HG03280 (cell line): ENCODE data around the gene VWA2.
A peak's percentile ranks its signal among the peaks of the same experiment; 100 is the strongest.

Experiments used
- ATAC-seq: cut with Tn5 transposase; IDR thresholded peaks from one replicate; pipeline ENCODE4 v1.9.1; 2021; ENCODE audit warnings: mild to moderate bottlenecking, moderate library complexity; ENCODE audit not compliant: unreplicated experiment

VWA2 gene, protein sequence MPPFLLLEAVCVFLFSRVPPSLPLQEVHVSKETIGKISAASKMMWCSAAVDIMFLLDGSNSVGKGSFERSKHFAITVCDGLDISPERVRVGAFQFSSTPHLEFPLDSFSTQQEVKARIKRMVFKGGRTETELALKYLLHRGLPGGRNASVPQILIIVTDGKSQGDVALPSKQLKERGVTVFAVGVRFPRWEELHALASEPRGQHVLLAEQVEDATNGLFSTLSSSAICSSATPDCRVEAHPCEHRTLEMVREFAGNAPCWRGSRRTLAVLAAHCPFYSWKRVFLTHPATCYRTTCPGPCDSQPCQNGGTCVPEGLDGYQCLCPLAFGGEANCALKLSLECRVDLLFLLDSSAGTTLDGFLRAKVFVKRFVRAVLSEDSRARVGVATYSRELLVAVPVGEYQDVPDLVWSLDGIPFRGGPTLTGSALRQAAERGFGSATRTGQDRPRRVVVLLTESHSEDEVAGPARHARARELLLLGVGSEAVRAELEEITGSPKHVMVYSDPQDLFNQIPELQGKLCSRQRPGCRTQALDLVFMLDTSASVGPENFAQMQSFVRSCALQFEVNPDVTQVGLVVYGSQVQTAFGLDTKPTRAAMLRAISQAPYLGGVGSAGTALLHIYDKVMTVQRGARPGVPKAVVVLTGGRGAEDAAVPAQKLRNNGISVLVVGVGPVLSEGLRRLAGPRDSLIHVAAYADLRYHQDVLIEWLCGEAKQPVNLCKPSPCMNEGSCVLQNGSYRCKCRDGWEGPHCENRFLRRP

GRCh38 chr10:114239117-114239993, at the start of gene VWA2:
Gene VWA2, plus strand, starts transcription at chr10:114239254. Its CDS starts 9,460 bp downstream, at chr10:114248714.
- no peak for ATAC-seq

GRCh38 chr10:114189700-114190099, 49.4 kb upstream of the VWA2 start:
- ATAC-seq, result no peak

DNA sequence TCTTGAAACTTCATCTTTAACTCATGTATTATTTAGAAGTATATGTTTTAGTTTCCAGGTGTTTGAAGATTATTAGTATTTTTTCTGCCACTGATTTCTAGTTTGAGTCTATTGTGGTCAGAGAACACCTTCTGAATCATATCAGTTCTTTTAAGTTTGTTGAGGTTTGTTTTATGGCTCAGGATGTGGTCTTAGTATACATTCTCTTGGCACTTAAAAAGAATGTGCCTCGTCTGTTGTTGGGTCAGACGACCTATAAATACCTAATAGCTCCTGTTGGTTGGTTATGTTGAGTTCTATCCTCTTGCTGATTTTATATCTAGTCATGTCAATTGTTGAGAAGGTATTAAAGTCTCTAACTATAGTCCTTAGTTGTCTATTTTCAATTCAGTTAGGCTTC, 44.0 kb upstream of the VWA2 start:
- peak; percentile 89 for ATAC-seq

GRCh38 chr10:114199239-114199638, 39.8 kb upstream of the VWA2 start:
- no peak for ATAC-seq

GRCh38 chr10:114202812-114203211, 36.2 kb upstream of the VWA2 start:
- no peak for ATAC-seq

DNA sequence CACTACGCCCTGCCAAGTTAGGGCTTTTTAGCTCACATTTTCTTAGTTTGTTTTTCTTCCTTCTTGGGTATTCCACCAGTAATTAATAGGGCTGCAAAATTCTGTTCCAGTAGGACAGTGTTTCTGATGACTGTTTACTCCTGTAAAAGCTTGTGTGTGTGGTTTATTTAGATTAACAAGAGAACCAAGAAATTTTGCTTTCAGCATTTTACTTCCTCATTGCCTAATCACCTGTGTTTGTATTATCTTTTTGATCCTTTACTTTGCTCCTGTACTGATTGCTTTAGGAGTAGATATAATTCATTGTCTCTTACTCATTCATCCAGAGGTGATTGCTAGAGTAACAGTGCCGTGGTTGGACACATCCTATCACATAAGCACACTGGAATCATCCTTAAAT, 32.2 kb upstream of the VWA2 start:
- no peak for ATAC-seq

DNA sequence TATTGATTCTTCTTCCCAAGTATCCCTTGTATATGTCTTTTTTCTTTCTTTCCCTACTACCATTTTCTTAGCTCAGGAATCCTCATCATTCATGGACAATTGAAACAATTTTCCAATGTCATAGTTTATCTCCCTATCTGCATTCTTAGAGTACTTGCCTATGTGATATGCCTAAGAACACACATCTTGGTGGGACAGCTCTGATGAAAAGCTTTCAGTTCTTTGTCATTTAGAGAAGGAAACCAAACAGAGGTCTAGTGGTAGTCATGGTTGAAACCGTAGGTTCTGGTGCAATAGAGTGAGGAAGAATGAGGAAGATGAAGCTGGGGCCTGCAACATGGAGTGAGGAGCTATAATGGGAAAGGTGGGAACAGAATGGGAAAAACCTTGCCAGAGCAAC, 31.7 kb upstream of the VWA2 start:
- no peak for ATAC-seq

GRCh38 chr10:114208351-114208750, 30.7 kb upstream of the VWA2 start:
- ATAC-seq, result no peak

DNA sequence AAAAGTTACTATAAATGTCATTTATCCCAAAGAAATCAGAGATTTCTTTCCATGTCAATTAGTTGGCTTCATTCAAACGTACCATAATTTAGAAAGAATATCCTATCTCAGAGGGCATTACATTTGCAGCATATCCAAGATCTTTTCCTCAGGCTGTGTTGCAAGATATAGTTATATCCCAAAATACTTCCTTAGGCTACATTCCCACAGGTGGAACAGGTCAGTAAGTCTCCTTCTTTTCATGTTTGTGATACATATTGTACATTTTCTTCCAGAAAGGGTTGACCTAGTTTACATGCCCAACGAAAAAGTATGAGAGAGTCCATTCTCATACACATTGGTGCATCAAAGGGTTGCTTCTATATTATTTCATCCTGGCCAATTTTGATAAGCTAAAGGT, 26.9 kb upstream of the VWA2 start:
- no peak for ATAC-seq

DNA sequence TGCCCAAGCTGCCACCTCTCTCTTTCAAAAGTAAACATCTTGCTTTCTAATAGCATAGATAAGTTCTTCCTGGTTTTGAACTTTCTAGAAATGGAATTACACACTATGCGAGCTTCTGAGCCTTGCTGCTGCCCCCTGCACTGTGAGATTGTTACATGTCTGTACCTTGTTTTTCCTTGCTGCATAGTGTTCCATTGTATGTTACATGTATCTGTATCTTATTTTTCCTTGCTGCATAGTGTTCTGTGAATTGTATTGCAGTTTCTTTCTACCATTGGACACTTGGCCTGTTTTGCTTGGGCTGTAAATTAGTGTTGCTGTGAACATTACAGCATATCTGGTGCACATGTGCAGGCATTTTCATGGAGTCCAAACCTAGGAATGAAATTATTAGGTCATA, 24.0 kb upstream of the VWA2 start:
- ATAC-seq, result no peak

DNA sequence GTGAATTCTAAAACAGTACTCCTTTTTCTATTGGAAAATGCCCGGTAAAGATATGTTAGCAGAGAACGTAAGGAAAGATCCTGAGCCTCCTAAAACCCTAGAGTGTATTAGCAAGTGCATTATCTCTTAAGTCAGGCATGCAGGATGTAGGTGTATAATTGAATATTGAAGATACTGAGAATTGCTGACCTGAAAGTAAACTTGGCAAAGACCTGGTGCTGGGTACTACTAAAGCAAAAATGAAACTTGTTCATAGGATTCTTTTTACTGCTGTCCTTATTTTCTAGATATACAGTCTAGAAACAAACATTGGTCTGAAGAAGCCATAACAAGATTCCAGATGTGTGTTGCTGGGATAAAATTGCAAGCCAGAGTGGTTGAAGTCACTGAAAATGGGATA, 18.8 kb upstream of the VWA2 start:
- no peak for ATAC-seq

DNA sequence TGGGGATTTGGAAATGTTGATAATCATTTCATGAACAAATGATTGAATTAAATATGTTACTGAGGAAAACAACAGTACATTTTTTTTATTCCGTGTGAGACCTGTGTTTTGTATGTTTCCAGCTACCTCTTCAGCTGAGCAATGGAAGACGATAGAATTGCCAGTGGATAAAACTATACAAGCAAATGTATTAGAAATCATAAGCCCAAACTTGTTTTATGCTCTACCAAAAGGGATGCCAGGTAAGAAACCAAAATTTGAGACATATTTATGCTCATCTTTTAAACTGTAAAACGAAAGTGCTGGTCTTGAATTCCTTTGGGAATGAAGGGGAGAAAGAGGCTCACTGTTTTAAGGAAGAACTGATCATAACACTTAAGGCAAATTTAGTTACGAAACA, 17.8 kb upstream of the VWA2 start:
- no peak for ATAC-seq

- ATAC-seq, result no peak
These were observed 16.0 kb upstream of the VWA2 start for GRCh38 chr10:114223066-114223465.

DNA sequence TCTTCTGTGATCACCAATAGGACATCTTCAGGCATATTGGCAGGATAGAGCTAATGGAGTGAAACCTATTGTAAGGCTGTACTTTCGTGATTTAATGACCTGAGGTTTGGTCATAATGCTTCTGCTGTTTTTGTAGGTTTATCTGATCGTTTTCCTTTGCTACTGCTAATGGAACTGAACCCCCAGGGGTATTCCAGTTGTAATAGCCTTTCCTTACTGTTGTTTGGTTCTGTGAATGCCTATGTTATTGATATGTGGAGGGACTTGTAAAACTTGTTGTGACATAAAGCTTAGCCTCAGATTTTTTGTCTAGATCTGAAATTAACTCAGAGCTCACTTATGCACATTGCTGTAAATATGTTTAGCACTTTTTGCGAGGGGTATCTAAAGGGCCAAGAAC, 10.9 kb upstream of the VWA2 start:
- no peak for ATAC-seq

DNA sequence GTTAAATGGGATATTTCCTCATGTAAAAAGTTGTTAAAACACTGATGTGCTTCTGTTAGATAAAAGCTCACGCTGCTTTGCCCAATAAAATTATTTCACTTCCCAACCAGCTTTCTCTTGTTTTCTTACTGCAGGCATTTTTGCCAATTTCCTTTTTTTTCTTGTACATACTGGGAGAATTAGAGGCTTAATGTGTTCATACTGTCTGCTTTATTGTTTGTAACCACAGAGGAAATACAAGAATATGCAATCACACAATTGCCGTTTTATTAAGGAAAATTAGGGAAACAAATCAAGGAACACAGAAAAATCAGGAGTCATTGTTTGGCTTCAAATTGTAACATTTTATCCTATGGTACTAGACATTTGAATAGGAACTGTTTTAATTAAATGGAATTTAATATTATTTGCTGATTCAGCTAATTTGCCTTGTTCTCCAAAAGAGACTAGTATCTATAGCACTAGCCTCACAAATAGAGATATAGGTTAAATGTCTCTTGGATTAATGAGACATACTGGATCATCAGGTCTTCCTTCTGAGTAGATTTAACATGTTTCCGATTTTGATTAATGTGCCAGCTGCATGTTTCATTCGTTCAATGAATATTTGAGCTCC, 6.4 kb upstream of the VWA2 start:
- ATAC-seq, result no peak

- ATAC-seq, result no peak
These were observed 5.6 kb upstream of the VWA2 start for GRCh38 chr10:114233482-114233881.

DNA sequence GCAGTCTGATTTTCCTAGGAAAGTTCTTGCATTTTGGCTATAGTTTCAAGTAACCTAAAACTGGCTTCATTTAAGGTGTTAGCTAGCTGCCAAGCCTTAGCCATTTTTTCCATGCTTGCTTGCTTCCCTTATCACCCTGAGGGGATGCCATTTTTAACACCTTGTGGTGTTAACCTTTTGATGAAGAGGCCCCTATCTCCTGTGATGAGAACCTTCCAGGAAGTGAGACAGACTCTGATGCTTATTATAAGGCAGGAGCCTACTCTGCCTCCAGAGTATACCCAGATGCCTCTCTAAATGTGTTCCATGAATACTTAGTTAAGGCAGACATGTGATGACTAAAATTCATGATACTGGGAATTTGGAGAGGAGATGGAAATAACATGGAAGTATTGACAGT, 4.9 kb upstream of the VWA2 start:
- ATAC-seq, result no peak

DNA sequence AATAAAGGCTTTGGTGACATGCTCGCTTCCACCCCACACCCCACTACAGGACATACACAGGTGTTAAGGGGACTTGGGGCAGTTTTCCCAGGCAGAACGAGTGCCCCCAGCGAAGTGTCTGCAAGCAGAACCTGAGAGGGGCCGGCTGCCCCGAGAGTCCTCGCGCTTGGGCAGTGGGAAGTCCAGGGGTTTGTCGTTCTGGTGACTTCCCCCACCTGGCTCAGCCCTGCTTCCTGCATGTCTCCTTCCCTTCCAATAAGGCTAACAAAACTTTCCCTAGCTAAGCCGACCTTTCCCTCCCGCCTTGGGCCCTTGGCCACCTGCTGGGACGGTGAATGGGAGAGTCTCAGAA, 916 bp downstream of the VWA2 start:
- ATAC-seq, result no peak

GRCh38 chr10:114242235-114242634, 3.2 kb downstream of the VWA2 start:
- ATAC-seq, result no peak

DNA sequence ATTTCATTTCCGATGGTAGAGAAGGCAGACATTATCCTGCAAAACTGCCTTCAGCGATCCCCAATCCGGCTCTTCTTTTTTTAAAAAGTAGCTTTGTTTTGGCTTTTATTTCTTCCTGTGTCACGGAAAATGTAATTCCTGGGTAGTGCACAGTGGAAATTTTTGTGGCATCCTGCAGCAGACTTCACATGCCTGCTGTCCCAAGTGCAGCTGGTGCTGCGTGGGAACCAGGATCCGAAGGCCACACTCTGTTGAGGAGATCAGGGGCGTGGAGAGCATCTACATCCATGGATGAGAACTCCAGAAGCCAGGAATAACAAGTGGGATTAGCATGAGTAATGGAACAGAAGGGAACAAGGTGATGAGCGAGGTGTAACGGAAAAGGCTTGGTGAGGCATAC, 4.6 kb downstream of the VWA2 start:
- ATAC-seq, result no peak

DNA sequence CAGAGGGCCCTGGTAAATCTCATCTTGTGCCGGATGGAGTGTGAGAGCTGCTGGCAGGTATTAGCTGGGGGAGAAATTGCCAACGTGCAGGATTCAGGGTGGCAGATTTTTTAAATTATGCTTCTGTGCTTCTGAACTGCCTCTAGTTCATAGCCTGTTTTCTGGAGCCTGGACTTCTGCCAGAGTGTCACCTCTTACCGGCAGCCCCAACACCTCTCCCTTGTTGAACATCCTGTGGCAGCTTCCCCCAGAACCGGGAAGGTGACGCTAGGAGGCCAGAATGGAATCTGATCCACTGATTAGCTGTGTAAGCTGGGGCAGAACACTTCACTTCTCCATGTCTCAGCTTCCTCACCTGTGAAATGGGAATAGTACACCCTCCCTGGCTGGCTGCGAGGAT, 5.1 kb downstream of the VWA2 start:
- ATAC-seq, result no peak
